ENCODE results near the gene NLRC5.

DNA sequence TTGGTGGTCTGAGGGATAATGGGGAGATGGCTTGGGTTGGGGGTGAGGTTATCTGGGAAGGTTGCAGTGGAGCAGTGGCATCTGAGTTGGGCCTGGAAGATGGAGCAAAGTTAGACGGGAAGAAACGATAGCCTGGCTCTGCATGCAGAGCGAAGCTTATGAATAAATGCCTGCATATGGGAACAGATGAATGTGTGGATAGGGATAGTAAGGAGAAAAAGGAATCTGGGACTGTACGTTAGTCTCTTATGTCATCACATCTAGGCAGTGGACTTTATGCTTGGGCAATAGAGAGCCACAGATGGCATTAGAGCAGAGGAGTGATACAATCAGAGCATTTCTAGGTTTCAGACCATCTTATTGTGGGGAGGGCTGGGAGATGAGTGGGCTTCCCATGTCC, 136.0 kb downstream of the NLRC5 start:
- TF ChIP-seq POLR2A (IDR thresholded peaks at IDR 0.05) = no peak
- no peak for TF ChIP-seq CTCF (IDR thresholded peaks at IDR 0.05)

Data from vagina (tissue), 2 donors.